Measurements from ENCODE around the gene WDR33.

The WDR33 gene

DNA sequence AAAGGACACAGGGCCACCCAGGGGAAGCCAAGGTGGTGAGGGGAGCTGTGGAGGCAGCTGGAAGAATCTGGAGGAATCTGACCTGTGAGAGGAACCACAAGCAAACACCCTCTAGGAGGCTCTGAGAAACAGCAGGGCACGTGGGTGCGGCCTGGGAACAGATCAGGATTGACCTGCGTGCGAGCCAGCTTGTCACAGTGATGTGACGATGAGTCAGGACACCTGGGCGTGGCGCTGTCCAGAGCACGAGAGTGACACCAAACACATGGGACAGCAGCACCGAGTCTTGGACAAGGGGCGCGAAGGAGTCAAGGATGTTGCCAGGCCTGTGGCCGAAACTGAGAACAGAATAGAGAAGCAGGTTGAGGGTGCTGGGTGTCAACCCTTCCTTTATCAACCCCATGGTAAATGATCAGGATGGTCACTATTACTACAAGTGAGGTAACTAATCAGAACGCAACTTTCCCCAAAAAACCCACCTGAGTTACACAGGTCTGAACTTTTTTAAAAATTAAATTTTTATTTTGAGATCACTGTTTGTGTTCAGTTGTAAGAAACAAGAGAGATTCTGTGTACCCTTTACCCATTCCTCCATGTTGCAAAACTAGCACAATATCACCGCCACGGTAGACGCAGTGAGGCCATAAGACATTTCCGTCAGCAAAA lies 110.3 kb downstream of the WDR33 start:
- Histone ChIP-seq H3K9me3 (replicated peaks; ENCODE audit: insufficient read depth, low read length) (no peaks in the 10 kb centered on the region), H3K4me2 (ENCODE audit: low read depth, low read length) (peak overlapping the region; percentile 98), H3K27me3 (replicated peaks; ENCODE audit: insufficient read depth, low read length) (no peaks in the 10 kb centered on the region), H3K9ac (ENCODE audit: low read length) (peak overlapping the region; percentile 98), H3K79me2 (ENCODE audit: low read length) (peaks cover 31% of the 10 kb centered on the region), H2AFZ (ENCODE audit: low read length) (peak overlapping the region; percentile 43), H3K4me3 (ENCODE audit: low read length) (peak overlapping the region; percentile 87), H3F3A (ENCODE audit: insufficient read depth, low read length) (peaks cover 43% of the 10 kb centered on the region), H3K27ac (ENCODE audit: low read length) (peak overlapping the region; percentile 100), H3K4me1 (ENCODE audit: low read length) (peaks cover 37% of the 10 kb centered on the region), H4K20me1 (ENCODE audit: insufficient read depth, low read length) (no peaks in the 10 kb centered on the region), H3K9me2 (replicated peaks; ENCODE audit: insufficient read depth, low read length) (no peaks in the 10 kb centered on the region), H3K36me3 (replicated peaks; ENCODE audit: insufficient read depth, low read length) (0 out of 2 replicates have a peak, but pooled peaks cover 3% of the 10 kb centered on the region)
- peak; percentile 36 for TF ChIP-seq CTCF (IDR thresholded peaks at IDR 0.05; ENCODE audit: low read length)
- TF ChIP-seq EZH2 (optimal IDR thresholded peaks at IDR 0.05; ENCODE audit: low read depth, low read length), result no peak
- peak; percentile 98 for DNase-seq

- Histone ChIP-seq H3K9me3 (replicated peaks; ENCODE audit: insufficient read depth, low read length) (no peaks in the 10 kb centered on the region), H3K79me2 (ENCODE audit: low read length) (peaks cover 17% of the 10 kb centered on the region), H3K4me1 (ENCODE audit: low read length) (peaks cover 21% of the 10 kb centered on the region), H3K27ac (ENCODE audit: low read length) (no peak overlapping the region), H3K9ac (ENCODE audit: low read length) (no peak overlapping the region), H3K4me2 (ENCODE audit: low read depth, low read length) (no peak overlapping the region), H3K36me3 (replicated peaks; ENCODE audit: insufficient read depth, low read length) (0 out of 2 replicates have a peak, but pooled peaks cover 3% of the 10 kb centered on the region), H4K20me1 (ENCODE audit: insufficient read depth, low read length) (no peaks in the 10 kb centered on the region), H3K4me3 (ENCODE audit: low read length) (no peak overlapping the region), H3F3A (ENCODE audit: insufficient read depth, low read length) (peaks cover 28% of the 10 kb centered on the region), H3K9me2 (replicated peaks; ENCODE audit: insufficient read depth, low read length) (no peaks in the 10 kb centered on the region), H2AFZ (ENCODE audit: low read length) (no peak overlapping the region), H3K27me3 (replicated peaks; ENCODE audit: insufficient read depth, low read length) (no peaks in the 10 kb centered on the region)
- DNase-seq, result no peak
- TF ChIP-seq EZH2 (optimal IDR thresholded peaks at IDR 0.05; ENCODE audit: low read depth, low read length) (no peak), EZH2phosphoT487 (IDR thresholded peaks at IDR 0.05; ENCODE audit: low read length) (no peak), CTCF (IDR thresholded peaks at IDR 0.05; ENCODE audit: low read length) (no peak)
These were observed 112.2 kb downstream of the WDR33 start for GRCh38 chr2:127698553-127699355.

DNA sequence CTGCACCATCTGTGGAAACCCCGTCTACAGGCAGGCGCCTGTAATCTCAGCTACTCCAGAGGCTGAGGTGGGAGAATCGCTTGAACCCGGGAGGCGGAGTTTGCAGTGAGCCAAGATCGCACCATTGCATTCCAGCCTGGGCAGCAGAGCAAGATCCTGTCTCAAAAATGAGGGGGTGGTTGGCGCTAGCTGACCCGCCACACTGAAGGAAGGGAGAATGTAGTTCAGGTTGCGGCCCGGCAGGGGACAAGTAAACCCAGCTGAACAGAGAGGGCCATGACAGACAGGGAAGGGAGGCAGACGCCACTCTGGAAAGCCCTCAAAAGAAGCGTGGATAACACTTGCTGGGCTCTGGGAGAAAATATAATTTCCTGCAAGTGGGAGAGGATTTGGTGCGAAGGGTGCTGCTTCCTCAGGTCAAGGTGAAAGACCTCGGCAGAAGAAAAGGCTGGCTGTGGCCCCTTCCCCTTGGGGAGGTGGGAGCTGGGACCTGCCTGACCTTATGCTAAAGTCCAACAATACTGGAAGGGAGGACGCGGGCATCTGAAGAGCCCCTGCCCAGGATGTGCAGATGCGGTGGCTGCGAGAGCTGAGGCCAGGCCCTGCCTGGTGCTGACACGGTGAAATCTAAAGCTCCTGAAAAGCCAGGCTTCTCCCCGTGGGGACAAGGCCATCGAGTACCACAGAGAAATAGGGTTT lies 113.3 kb downstream of the WDR33 start:
- no peak overlapping the region for H3K9ac ChIP-seq (ENCODE audit: low read length)
- DNase-seq, result no peak
- no peak overlapping the region for H3K27ac ChIP-seq (ENCODE audit: low read length)
- peaks cover 18% of the 10 kb centered on the region for H3F3A ChIP-seq (ENCODE audit: insufficient read depth, low read length)
- TF ChIP-seq CTCF (IDR thresholded peaks at IDR 0.05; ENCODE audit: low read length), result no peak
- no peak for TF ChIP-seq EZH2phosphoT487 (IDR thresholded peaks at IDR 0.05; ENCODE audit: low read length)
- no peak for TF ChIP-seq EZH2 (optimal IDR thresholded peaks at IDR 0.05; ENCODE audit: low read depth, low read length)
- H4K20me1 ChIP-seq (ENCODE audit: insufficient read depth, low read length), result no peaks in the 10 kb centered on the region
- H3K4me2 ChIP-seq (ENCODE audit: low read depth, low read length), result no peak overlapping the region
- H3K4me3 ChIP-seq (ENCODE audit: low read length), result no peak overlapping the region
- H3K36me3 ChIP-seq (replicated peaks; ENCODE audit: insufficient read depth, low read length), result no peaks in the 10 kb centered on the region
- H3K27me3 ChIP-seq (replicated peaks; ENCODE audit: insufficient read depth, low read length), result no peaks in the 10 kb centered on the region
- peaks cover 5% of the 10 kb centered on the region for H3K79me2 ChIP-seq (ENCODE audit: low read length)
- no peak overlapping the region for H2AFZ ChIP-seq (ENCODE audit: low read length)
- H3K9me3 ChIP-seq (replicated peaks; ENCODE audit: insufficient read depth, low read length), result no peaks in the 10 kb centered on the region
- peaks cover 10% of the 10 kb centered on the region for H3K4me1 ChIP-seq (ENCODE audit: low read length)
- no peaks in the 10 kb centered on the region for H3K9me2 ChIP-seq (replicated peaks; ENCODE audit: insufficient read depth, low read length)
